GDM1 (cell line): ENCODE measurements around the gene CD44.
"Not testable (repeated sequence)": the region's sequence is repeated elsewhere in the genome, so short reads cannot be mapped to it uniquely, and the experiment has no call there.

Experiments
- DNase-seq: peaks from one replicate; lab custom pipeline; 2025; lab: John Stamatoyannopoulos, UW

Gene CD44

DNA sequence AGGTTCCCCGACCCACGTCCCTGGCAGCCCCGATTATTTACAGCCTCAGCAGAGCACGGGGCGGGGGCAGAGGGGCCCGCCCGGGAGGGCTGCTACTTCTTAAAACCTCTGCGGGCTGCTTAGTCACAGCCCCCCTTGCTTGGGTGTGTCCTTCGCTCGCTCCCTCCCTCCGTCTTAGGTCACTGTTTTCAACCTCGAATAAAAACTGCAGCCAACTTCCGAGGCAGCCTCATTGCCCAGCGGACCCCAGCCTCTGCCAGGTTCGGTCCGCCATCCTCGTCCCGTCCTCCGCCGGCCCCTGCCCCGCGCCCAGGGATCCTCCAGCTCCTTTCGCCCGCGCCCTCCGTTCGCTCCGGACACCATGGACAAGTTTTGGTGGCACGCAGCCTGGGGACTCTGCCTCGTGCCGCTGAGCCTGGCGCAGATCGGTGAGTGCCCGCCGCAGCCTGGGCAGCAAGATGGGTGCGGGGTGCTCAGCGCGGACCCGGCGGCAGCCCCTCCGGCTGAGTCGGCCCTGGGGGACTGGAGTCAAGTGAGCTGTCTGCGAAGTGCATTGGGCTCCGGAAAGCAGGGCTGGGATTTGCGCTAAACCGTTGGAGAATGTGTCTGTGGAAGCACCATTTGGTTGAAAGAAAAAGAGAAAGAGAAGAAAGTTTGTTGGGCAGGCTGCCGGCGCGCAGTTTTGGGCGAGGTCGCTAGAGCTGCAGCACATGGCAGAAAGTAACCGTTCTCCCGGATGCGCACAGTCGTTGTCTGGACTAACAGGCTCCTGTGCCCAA, at the start of gene CD44:
Gene CD44 (plus strand): TSS at position 229 of the 779 bp plus-strand sequence. CDS start 133 bp downstream, at position 362.
- DNase-seq = peak; percentile 86

DNA sequence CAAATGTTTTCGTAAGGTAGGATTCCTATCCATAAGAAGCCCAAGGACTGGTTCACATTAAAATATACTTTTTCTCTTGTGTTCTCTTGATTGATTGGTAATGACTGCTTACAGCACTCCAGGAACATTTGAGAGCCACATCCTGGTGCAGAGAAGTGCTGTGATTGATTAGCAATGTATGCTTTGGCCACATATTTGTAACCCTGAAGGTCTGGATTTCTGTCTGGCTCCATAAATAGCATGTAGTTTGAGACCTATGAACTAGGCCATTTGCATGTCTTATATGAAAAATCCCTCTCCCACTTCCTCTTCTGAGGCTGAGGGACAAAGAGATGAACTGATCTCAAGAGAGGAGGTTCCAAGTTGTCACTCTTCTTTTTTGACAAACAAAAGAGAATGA, 49.3 kb upstream of the CD44 start:
- DNase-seq = no peak

DNA sequence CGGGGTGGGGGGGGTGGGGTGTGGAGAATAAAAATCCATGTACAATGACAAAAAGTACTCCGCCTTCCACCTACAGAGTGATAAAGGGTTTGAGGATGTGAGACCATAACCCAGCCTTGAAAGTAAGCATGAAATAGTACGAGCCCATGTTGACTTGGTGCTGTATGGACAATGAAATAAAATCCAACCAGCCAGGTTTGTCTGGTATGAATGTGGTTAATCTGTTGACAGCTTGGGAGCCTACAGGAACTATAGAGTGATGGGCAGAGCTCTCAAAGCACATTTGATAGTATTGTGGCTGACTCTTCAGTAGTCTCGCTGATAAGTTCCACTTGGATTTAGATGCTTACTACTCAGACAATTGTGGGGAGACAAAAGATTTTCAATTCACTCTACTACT, 48.8 kb upstream of the CD44 start:
- no peak for DNase-seq

DNA sequence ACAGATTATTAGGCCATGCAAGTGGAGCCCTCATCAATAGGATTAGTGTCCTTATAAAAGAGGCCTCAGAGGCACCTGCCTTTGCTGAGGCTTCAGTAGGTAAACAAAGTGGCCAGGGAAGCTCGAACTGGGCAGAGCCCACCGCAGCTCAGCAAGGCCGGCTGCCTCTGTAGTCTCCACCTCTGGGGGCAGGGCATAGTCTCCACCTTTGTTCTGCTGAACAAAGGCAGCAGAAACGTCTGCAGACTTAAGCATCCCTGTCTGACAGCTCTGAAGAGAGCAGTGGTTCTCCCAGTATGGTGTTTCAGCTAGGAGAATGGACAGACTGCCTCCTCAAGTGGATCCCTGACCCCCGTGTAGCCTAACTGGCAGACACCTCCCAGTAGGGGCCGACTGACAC, 48.0 kb upstream of the CD44 start:
- DNase-seq = not testable (repeated sequence)

DNA sequence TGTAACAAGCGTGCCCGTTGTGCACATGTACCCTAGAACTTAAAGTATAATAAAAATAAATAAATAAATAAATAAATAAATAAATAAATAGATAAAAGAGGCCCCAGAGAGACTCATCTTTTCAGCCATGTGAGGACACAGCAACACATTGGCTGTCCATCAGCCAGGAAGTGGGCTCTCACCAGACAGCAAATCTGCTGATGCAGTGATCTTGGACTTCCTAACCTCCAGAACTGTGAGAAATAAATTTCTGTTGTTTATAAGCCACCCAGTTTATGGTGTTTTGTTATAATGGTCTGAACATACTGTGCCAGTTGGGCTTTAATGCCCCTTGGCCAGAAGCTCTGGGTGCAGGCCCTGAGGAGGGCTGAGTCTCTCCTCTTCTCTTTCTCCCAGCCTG, 42.2 kb upstream of the CD44 start:
- no peak for DNase-seq

DNA sequence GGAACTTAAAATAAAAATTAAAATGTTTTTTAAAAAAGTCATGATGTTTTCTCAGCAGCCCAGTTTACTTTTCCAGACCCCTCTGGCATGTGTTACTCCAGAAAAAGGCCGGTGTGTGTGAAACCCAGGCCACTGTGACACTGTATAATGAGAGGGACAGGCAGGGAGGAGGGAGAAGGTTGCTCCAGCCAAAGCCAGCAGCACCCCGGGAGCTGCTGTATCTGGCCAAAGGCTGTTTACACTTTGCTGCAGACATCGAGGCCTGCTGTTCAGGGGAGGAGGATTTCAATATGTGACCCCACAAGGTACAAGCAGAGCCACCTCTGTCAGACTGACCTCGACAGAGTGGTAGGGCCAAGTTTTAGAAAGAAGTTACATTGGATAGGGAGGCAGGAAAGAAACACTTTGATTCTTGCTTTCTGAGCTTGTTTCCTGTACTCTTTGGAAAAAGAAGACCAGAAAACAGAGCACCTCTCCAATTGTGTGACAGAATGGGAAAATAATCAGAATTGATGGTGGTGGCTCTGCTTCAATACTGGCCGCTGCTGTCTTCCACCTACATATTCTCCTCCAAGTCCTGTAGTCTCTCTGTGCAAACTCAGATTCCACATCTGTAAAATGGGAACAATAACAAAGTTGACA, 41.0 kb upstream of the CD44 start:
- no peak for DNase-seq

DNA sequence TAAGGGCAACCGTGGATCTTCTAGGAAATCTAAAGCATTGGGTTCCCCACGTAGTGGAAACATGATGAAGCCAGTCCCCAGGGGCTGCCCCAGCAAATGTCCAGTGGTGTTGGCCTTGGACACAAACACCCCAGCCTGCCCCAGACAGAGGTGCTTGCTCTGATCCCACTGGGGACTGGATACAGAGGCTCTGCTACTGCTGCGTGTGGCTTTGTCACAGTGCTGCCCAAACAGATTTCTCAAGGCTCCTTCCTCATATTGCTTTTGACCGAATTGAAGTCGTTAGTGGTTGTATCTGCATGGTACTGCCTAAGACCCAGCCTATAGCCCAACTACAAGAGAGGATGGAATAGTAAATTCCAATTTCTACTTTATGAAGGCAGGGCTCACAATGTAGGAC, 40.1 kb upstream of the CD44 start:
- DNase-seq = peak; percentile 28

DNA sequence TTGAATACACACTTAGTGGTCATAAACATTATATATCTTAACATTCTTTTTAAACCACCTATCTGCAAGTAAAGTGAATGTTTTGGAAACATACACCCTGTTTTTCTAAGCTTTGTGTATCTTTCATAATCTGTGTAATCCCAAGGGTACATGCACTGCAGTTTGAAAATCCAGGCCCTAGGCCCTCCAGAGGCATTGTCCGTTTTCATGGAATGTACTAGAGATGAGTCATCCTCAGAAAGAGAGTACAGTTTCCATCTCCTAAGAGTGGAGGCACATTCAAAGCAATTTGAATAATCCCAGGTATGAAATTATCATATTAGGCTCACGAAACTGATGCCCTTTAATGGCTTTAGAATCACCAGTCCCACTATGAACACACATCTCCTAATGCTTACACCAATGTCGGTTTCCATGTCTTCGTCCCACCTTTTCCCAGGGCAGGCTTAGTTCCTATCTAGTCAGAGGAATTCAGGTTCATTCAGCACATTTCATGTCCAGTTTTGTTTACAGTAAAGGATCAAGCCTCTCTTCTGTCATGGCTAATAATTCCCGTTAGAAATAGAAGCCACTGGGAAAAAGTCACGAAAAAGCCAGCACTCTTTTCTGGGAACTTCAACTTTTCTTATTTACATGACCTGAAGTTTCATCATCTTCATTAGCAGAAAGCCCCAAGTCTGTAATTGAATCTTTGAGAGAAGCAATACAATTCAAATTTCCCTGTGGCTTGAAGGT, 39.5 kb upstream of the CD44 start:
- DNase-seq = no peak

DNA sequence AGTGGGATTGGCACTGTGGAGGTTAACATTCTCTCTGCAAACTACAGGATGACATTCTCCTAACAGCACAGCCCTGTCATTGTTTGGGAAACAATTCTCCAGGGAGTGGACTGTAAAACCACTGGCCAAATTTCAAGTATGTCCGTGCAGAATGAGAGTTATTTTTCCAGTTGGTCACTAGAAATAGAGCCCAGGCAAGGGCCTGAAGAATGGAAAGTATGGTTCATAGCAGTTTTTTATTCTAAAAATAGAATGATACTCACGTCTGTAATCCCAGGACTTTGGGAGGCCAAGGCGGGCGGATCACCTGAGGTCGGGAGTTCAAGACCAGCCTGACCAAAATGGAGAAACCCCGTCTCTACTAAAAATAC, 39.0 kb upstream of the CD44 start:
- no peak for DNase-seq

DNA sequence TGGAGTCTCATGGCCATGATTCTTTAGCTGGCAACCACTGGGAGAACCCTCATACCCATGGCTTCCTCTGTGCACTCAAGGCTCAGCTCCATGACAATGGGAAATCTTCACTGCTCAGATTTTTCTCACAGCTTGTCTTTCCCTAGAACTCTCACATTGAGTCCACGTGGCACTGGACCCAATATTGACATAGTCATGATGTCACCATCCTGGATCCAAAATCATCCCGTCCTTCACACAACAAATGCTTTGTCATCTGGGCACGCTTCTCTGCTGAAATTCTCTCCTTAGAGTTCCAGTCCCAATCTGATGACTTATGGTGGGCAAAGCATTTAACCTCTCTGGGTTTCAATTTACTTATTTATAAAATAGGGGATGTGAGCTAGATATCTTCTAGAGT, 37.7 kb upstream of the CD44 start:
- DNase-seq = no peak

DNA sequence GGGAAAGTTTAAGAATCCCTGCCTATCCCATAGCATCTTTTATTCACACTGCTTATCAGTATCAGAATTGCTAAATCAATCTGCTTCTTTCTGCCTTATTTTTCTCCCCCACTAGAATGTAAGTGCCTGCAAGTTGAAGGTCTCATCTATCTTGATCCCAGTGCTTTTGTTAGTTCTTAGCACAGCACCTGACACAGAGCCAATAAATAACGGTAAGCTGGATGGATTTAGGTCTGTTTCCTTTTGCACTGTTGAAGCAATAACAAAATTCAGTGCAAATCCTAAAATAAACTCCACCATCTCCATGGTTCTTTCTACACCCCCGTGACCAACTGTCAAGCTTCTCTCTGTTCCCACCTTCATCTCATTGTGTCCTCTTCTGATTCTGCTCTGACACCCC, 36.7 kb upstream of the CD44 start:
- DNase-seq = no peak

DNA sequence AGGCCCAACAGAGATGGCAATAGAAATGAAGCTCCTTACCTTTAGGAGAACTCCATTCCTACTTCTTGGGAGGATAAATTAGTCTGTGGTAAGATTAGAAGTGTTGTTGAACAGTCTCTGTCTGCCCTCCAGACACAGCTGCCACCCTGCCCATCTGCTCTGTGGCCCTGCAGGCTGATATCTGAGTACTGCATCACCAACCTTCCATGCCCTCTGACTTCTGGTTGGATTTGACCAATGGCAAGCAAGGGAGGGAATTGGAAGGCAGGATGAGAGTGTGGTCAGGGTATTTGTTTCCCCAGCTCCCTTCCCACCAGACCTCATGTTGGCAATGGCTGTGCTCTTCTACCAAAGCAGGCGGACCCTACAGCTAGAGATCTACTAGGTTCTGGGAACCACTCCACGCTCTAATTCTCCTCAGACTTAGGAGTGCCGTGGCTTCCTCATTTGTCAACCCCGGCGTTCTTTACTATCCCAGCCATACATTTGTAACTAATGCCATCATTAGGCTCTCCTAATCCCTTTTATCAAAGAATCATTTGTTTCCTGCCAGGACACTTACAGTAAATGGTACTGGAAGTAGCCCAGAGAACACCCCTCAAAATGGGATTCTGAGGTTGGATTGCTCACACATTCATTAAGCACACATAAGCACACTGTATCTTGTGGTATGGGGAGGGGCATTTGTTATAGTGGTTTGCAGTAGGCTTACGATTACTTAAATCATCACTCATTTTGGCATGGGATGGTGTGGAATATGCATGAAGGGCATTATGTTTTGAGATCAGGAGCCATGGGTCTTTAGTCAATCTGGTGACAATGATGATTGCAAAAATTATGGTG, 35.4 kb upstream of the CD44 start:
- DNase-seq = no peak

DNA sequence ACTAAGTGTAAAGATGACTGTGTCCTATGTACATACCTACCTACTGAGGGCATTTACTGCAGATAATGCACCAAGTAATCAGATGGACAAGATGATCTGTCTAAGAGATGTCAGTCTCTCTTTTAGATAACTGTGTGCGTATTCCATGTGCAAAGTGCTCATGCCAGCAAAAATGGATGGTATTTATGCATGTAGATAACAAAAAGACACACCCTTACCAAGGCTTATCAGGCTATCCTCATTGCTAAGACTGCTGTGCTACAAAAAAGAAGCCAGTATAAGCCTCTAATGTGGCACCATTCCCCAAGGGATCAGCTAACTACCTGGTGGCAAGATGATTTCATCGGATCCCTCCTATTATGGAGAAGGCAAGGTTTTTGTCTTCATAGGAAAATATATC, 34.3 kb upstream of the CD44 start:
- DNase-seq = no peak

DNA sequence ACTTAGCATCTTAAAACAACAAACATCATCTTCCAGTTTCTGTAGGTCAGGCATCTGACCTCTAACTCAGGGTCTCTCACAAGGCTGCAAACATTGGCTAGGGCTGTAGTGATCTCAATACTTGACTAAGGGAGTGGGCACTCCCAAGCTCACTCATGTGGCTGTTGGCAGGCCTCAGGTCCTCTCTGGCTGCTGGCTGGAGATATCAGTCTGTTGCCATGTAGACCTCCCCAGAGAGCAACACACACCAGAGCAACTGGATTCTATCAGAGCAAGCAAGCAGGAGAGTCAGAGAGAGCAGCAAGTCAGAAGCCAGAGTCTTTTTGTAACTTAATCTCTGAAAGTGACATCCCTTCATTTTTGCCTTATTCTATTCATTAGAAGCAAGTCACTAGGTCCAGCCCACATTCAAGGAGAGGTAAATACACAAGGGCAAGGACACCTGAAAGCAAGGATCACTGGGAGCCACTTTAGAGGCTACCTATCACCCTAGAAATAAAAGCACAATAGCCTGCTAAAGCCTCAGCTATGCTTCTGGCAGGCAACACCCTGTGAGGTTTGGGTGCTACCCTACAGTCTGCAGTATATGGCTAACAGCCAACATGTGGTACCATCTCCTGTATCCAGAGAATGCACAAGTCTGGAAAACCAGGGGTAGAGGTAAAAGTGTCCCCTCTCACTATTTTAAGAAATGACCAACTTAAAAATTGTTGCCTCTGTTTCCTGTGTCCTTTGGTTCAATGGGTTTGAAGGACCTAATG, 33.5 kb upstream of the CD44 start:
- no peak for DNase-seq

DNA sequence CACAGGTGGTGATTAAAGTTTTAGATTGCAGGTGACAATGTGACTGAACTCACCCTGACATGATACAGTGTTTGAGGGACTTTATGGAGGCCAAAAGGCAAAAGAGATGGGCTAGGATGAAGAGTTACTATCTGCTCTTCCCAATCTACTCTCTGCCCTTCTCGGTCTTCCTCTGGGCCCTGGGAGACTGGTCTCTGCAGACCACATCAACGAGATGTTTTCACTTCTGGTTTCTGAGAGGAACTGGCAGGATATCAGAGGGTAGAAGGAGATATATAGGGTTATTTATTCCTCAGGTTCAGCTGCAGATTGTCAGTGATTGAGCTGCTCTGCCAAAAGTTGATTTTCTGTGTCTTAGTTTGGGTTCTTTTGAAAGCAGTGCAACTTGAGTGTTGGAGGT, 32.4 kb upstream of the CD44 start:
- peak; percentile 17 for DNase-seq

DNA sequence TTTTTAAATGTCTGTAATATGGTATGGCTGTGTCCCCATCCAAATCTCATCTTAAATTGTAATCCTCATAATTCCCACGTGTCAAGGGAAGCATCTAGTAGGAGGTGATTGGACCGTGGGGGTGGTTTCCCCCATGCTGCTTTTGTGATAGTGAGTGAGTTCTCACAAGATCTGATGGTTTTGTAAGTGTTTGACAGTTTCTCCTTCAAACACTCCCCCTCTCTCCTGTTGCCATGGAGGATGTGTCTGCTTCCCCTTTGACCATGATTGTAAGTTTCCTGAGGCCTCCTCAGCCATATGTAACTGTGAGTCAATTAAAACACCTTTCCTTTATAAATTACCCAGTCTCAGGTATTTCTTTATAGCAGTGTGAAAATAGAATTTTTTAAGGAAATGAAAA, 31.1 kb upstream of the CD44 start:
- DNase-seq = peak; percentile 64

DNA sequence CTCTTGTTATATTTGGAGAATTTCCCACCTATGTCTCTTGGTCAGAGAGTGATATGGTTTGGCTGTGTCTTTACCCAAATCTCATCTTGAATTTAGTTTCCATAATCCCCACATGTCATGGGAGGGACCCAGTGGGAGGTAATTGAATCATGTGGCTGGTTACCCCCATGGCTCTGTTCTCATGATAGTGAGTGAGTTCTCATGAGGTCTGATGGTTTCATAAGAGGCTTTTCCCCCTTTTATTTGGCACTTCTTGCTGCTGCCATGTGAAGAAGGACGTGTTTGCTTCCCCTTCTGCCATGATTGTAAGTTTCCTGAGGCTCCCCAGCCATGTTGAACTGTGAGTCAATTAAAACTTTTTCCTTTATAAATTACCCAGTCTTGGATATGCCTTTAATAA, 30.6 kb upstream of the CD44 start:
- not testable (repeated sequence) for DNase-seq

DNA sequence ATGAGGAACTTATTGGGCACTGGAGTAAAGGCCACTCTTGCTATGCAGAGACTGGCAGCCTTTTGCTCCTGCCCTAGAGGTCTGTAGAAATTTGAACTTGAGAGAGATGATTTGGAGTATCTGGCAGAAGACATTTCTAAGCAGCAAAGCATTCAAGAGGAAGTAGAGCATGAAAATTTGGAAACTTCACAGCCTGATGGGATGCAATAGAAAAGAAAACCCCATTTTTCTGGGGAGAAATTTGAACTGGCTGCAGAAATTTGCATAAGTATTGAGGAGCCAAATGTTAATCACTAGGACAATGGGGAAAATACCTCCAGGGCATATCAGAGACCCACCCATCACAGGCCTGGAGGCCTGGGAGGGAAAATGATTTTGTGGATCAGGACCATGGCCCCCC, 29.9 kb upstream of the CD44 start:
- DNase-seq = no peak

DNA sequence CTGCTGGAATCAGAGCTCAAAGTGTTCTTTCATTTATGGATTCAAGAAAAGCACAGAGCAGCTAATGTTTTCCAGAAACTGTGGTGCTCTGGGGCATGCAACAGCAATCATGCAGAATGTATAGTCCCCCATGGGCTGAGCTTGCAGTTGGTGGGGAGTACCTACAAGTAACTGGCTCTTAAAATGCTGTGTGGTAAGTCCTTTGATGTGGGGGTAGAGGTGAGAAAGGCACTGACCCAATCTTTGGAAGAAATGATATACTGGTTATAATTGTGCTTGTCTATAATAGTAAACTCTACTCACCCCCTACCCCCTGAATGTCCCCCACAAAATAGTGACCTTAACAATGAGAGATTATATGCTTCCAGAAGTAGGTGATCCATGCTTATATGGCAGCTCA, 29.1 kb upstream of the CD44 start:
- no peak for DNase-seq

DNA sequence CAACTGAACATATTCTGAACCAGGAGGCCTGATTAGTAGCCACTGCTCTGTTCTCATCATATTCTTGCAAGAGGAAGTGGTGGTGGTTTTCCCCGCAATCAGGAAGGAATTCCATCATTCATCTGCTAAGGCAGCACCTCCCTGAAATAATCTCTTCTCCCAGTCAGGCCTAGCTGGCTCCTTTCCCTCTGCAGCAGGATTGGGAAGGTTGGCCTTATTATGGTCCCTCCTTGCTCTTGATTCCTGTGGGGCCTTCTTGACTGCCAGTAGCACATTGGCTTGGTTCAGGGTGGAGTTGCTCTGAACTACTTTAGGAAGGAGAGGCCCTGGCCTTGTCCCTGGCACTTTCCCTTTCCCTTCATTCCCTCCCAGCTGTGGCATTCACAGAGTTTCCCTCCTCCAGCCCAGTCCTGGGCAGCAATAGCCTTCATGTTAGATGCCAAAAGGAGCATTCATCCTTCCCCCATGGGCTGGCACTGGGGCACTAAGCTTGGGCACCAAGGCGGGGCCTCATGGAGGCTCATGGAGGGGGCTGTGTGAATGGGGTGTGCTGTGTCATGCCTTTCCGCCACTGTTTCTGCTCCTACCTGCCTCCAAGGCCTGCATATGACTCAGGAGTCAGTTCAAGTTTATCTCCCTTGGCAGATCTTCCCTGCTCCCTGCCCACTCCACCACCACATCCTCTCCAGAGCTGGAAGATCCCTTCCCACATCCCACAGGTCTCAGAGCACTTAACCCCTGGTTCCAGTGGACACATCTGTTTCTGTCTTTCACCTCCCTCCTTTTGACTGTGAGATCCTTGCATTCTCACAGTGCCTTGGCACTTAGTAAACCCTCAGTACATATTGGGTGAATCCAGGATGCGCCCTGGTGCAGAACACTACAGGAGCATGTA, 27.6 kb upstream of the CD44 start:
- DNase-seq = peak; percentile 89
